H9 (cell line): ENCODE results near the gene FXYD3. TPM values are rescaled to one million over a fixed set of nuclear protein-coding genes. Genes with fewer than 3 reads are reported as not detected.

Experiments
- DNase-seq: peaks from one replicate; pipeline ENCODE4 v3.0.0-alpha.2; 2017
- H2AFZ ChIP-seq: one replicate; pipeline ENCODE4 v1.6.1; 2013; ENCODE audit warnings: mild to moderate bottlenecking, low read length, control low read depth, moderate library complexity
- H2AK5ac ChIP-seq: 2 replicates; pipeline ENCODE4 v1.6.1; 2013; ENCODE audit warnings: low read length, control low read depth, mixed read lengths; ENCODE audit not compliant: insufficient read length
- H2BK120ac ChIP-seq: one replicate; pipeline ENCODE4 v1.6.1; 2013; ENCODE audit warnings: low read depth, mild to moderate bottlenecking, low read length, control low read depth, inconsistent platforms; ENCODE audit not compliant: poor library complexity, severe bottlenecking
- H2BK12ac ChIP-seq: 2 replicates; pipeline ENCODE4 v1.6.1; 2013; ENCODE audit warnings: low read length, control low read depth, mixed read lengths, low read depth; ENCODE audit not compliant: insufficient read length
- H2BK15ac ChIP-seq: 2 replicates; pipeline ENCODE4 v1.6.1; 2013; ENCODE audit warnings: low read depth, low read length, control low read depth
- H2BK20ac ChIP-seq: one replicate; pipeline ENCODE4 v1.6.1; 2013; ENCODE audit warnings: low read depth, mild to moderate bottlenecking, low read length, control low read depth, inconsistent platforms; ENCODE audit not compliant: poor library complexity, severe bottlenecking
- H2BK5ac ChIP-seq: 2 replicates; pipeline ENCODE4 v1.6.1; 2013; ENCODE audit warnings: low read length, control low read depth, mixed read lengths; ENCODE audit not compliant: insufficient read length
- H3K14ac ChIP-seq: 2 replicates; pipeline ENCODE4 v1.6.1; 2013; ENCODE audit warnings: low read length, control low read depth; ENCODE audit not compliant: insufficient read depth
- H3K18ac ChIP-seq: 2 replicates; pipeline ENCODE4 v1.6.1; 2013; ENCODE audit warnings: low read depth, mild to moderate bottlenecking, mixed read lengths, low read length, control low read depth; ENCODE audit not compliant: insufficient read length
- H3K23ac ChIP-seq: 2 replicates; pipeline ENCODE4 v1.6.1; 2013; ENCODE audit warnings: low read length, control low read depth, mixed read lengths, low read depth; ENCODE audit not compliant: insufficient read length
- H3K23me2 ChIP-seq: 2 replicates; pipeline ENCODE4 v1.6.1; 2013; ENCODE audit warnings: low read depth, mild to moderate bottlenecking, mixed read lengths, low read length, control low read depth; ENCODE audit not compliant: insufficient read length, poor library complexity, severe bottlenecking
- H3K27ac ChIP-seq: 2 replicates; pipeline ENCODE4 v1.5.1; 2013; ENCODE audit warnings: low read length, control low read depth, mixed read lengths, low read depth; ENCODE audit not compliant: insufficient read length
- H3K27me3 ChIP-seq: 2 replicates; pipeline ENCODE4 v1.6.1; 2013; ENCODE audit warnings: low read length, control low read depth, inconsistent platforms; ENCODE audit not compliant: insufficient read depth
- H3K4ac ChIP-seq: 2 replicates; pipeline ENCODE4 v1.6.1; 2013; ENCODE audit warnings: low read depth, mild to moderate bottlenecking, control low read depth, inconsistent platforms, low read length, moderate library complexity
- H3K4me1 ChIP-seq: 2 replicates; pipeline ENCODE4 v1.6.1; 2013; ENCODE audit warnings: low read length, control low read depth, inconsistent platforms; ENCODE audit not compliant: insufficient read depth
- H3K4me2 ChIP-seq: 2 replicates; pipeline ENCODE4 v1.6.1; 2013; ENCODE audit warnings: low read length, control low read depth, mixed read lengths; ENCODE audit not compliant: insufficient read length, insufficient read depth
- H3K56ac ChIP-seq: 2 replicates; pipeline ENCODE4 v1.6.1; 2013; ENCODE audit warnings: low read depth, mild to moderate bottlenecking, mixed read lengths, low read length, control low read depth; ENCODE audit not compliant: insufficient read length
- H3K79me1 ChIP-seq: 2 replicates; pipeline ENCODE4 v1.6.1; 2013; ENCODE audit warnings: low read depth, mild to moderate bottlenecking, moderate library complexity, low read length, control low read depth, inconsistent platforms; ENCODE audit not compliant: insufficient read depth, poor library complexity, severe bottlenecking
- H3K79me2 ChIP-seq: 2 replicates; pipeline ENCODE4 v1.6.1; 2013; ENCODE audit warnings: low read length, control low read depth, inconsistent platforms; ENCODE audit not compliant: insufficient read depth
- H3K9ac ChIP-seq: 2 replicates; pipeline ENCODE4 v1.6.1; 2013; ENCODE audit warnings: low read length, control low read depth, mixed read lengths; ENCODE audit not compliant: insufficient read length; ENCODE audit errors: extremely low read depth
- H3K9me3 ChIP-seq: one replicate; pipeline ENCODE4 v1.6.1; 2013; ENCODE audit warnings: low read depth, low read length, inconsistent platforms; ENCODE audit not compliant: control insufficient read depth
- H3T11ph ChIP-seq: one replicate; pipeline ENCODE4 v1.6.1; 2013; ENCODE audit warnings: mild to moderate bottlenecking, low read length, control low read depth, inconsistent platforms
- H4K20me1 ChIP-seq: one replicate; pipeline ENCODE4 v1.6.1; 2013; ENCODE audit not compliant: control insufficient read depth, insufficient read length, insufficient read depth
- H4K5ac ChIP-seq: 2 replicates; pipeline ENCODE4 v1.6.1; 2013; ENCODE audit warnings: low read depth, mild to moderate bottlenecking, mixed read lengths, low read length, control low read depth; ENCODE audit not compliant: insufficient read length
- H4K8ac ChIP-seq: replicated peaks from 2 replicates; pipeline ENCODE4 v1.6.1; 2013; ENCODE audit warnings: low read length, control low read depth, mixed read lengths, low read depth; ENCODE audit not compliant: insufficient read length
- H4K91ac ChIP-seq: 2 replicates; pipeline ENCODE4 v1.6.1; 2013; ENCODE audit warnings: low read depth, mild to moderate bottlenecking, moderate library complexity, mixed read lengths, low read length, control low read depth; ENCODE audit not compliant: insufficient read length
- H3K27ac Mint-ChIP-seq, 3 experiments: 2 replicates in 2 of 3; 3 replicates in 1 of 3; pipeline ENCODE4 v1.8.0; 2020 to 2021; ENCODE audit warnings: mixed read lengths in 3 of 3, mild to moderate bottlenecking in 1 of 3, moderate library complexity in 1 of 3
- H3K27me3 Mint-ChIP-seq: 2 replicates; pipeline ENCODE4 v1.8.0; 2021; ENCODE audit warnings: low read depth, mild to moderate bottlenecking, moderate library complexity, mixed read lengths
- H3K36me3 Mint-ChIP-seq, 3 experiments: 2 replicates in 2 of 3; 3 replicates in 1 of 3; pipeline ENCODE4 v1.8.0; 2020 to 2021; ENCODE audit warnings: low read depth in 3 of 3, mixed read lengths in 3 of 3; ENCODE audit not compliant: insufficient read depth in 1 of 3
- H3K4me1 Mint-ChIP-seq, 2 experiments: 2 replicates each; pipeline ENCODE4 v1.8.0; 2020; ENCODE audit warnings: mixed read lengths in 2 of 2
- H3K4me3 Mint-ChIP-seq, 2 experiments: 2 replicates in 1 of 2; 3 replicates in 1 of 2; pipeline ENCODE4 v1.8.0; 2020 to 2021; ENCODE audit warnings: mild to moderate bottlenecking in 2 of 2, mixed read lengths in 2 of 2, moderate library complexity in 1 of 2
- H3K9me3 Mint-ChIP-seq, 2 experiments: 2 replicates in 1 of 2; 3 replicates in 1 of 2; pipeline ENCODE4 v1.8.0; 2020; ENCODE audit warnings: mild to moderate bottlenecking in 2 of 2, mixed read lengths in 2 of 2, moderate library complexity in 1 of 2
- WGBS: extraction: QIAGEN DNeasy Blood & Tissue Kit; methylation state at CpG from one replicate; pipeline ENCODE4 v1.1.7; 2013; ENCODE audit warnings: missing lambda C conversion rate, low lambda C conversion rate, mixed read lengths; ENCODE audit not compliant: insufficient read length; ENCODE audit errors: extremely low coverage; 5-methylcytosine and 5-hydroxymethylcytosine counted together
- total RNA-seq: library from RNA; stranded (reverse); gene quantifications from 2 replicates; pipeline ENCODE4 v1.2.1, GENCODE V29; 2021
- TF ChIP-seq, protein P1 (sequence below): fragments of 200-600 bp; sonication (generic); conservative IDR thresholded peaks from 3 replicates; pipeline ENCODE4 v1.8.0; 2021; ENCODE audit warnings: antibody characterized with exemption, mild to moderate bottlenecking

Gene FXYD3
- total RNA-seq, 1 experiment from 2014 or later: 1.5 TPM

GRCh38 chr19:35117799-35118198 lies 2.2 kb downstream of the FXYD3 start:
- Histone ChIP-seq H2AFZ (no peak overlapping the region), H4K8ac (no peak overlapping the region), H2BK15ac (no peak overlapping the region), H3K4me2 (no peak overlapping the region), H3K79me2 (no peaks in the 10 kb centered on the region), H2BK20ac (no peak overlapping the region), H3K14ac (no peak overlapping the region), H3K4me1 (no peaks in the 10 kb centered on the region), H2BK12ac (no peak overlapping the region), H3K9me3 (no peaks in the 10 kb centered on the region), H3K27ac (no peak overlapping the region), H3K79me1 (no peaks in the 10 kb centered on the region), H4K20me1 (no peaks in the 10 kb centered on the region), H3K9ac (no peak overlapping the region), H3K18ac (no peak overlapping the region), H2BK120ac (no peak overlapping the region), H3K23ac (no peak overlapping the region), H3T11ph (no peak overlapping the region), H3K56ac (no peak overlapping the region), H2BK5ac (no peak overlapping the region), H3K23me2 (no peaks in the 10 kb centered on the region), H4K91ac (no peak overlapping the region), H3K27me3 (no peaks in the 10 kb centered on the region), H3K4ac (no peak overlapping the region), H4K5ac (no peak overlapping the region), H2AK5ac (no peak overlapping the region)
- DNase-seq: no peak
- Mint-ChIP-seq H3K9me3 (no peaks in the 10 kb centered on the region), H3K27me3 (peaks cover 9% of the 10 kb centered on the region), H3K4me1 (peaks cover 37 to 50% of the 10 kb centered on the region in 2 experiments), H3K36me3 (no peaks in the 10 kb centered on the region), H3K27ac (no peak overlapping the region), H3K4me3 (no peak overlapping the region; a peak in 1 of 5 replicates)
- TF ChIP-seq, protein P1, sequence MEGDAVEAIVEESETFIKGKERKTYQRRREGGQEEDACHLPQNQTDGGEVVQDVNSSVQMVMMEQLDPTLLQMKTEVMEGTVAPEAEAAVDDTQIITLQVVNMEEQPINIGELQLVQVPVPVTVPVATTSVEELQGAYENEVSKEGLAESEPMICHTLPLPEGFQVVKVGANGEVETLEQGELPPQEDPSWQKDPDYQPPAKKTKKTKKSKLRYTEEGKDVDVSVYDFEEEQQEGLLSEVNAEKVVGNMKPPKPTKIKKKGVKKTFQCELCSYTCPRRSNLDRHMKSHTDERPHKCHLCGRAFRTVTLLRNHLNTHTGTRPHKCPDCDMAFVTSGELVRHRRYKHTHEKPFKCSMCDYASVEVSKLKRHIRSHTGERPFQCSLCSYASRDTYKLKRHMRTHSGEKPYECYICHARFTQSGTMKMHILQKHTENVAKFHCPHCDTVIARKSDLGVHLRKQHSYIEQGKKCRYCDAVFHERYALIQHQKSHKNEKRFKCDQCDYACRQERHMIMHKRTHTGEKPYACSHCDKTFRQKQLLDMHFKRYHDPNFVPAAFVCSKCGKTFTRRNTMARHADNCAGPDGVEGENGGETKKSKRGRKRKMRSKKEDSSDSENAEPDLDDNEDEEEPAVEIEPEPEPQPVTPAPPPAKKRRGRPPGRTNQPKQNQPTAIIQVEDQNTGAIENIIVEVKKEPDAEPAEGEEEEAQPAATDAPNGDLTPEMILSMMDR: no peak
- WGBS: no CpG with 5 or more reads among the region's 11 CpGs
